ENCODE measurements around the gene ZDHHC11B.
"Not testable (repeated sequence)": the region's sequence is repeated elsewhere in the genome, so short reads cannot be mapped to it uniquely, and the experiment has no call there.

The ZDHHC11B gene

GRCh38 chr5:784428-785177 lies at the start of gene ZDHHC11B:
TSS of gene ZDHHC11B (minus strand) at chr5:784729. CDS start at chr5:766919, 17,810 bp downstream.
- DNase-seq: not testable (repeated sequence)

GRCh38 chr5:834013-834412 lies 49.5 kb upstream of the ZDHHC11B start:
- DNase-seq: not testable (repeated sequence)

- DNase-seq: not testable (repeated sequence)
Measured at GRCh38 chr5:828194-828593, 43.7 kb upstream of the ZDHHC11B start.

- not testable (repeated sequence) for DNase-seq
Measured at GRCh38 chr5:825544-825943, 41.0 kb upstream of the ZDHHC11B start.

GRCh38 chr5:821504-821903 lies 37.0 kb upstream of the ZDHHC11B start:
- no peak for DNase-seq

- no peak for DNase-seq
Measured at GRCh38 chr5:820245-820644, 35.7 kb upstream of the ZDHHC11B start.

- DNase-seq: no peak
Measured at GRCh38 chr5:819078-819477, 34.5 kb upstream of the ZDHHC11B start.

- DNase-seq: no peak
Measured at GRCh38 chr5:816176-816575, 31.6 kb upstream of the ZDHHC11B start.

- no peak for DNase-seq
Measured at GRCh38 chr5:815449-815848, 30.9 kb upstream of the ZDHHC11B start.

- not testable (repeated sequence) for DNase-seq
Measured at GRCh38 chr5:813575-813974, 29.0 kb upstream of the ZDHHC11B start.

- DNase-seq: not testable (repeated sequence)
Measured at GRCh38 chr5:811384-811783, 26.9 kb upstream of the ZDHHC11B start.

GRCh38 chr5:807719-808514 lies 23.4 kb upstream of the ZDHHC11B start:
- not testable (repeated sequence) for DNase-seq

- DNase-seq: no peak
Measured at GRCh38 chr5:801472-801871, 16.9 kb upstream of the ZDHHC11B start.

GRCh38 chr5:801055-801454 lies 16.5 kb upstream of the ZDHHC11B start:
- not testable (repeated sequence) for DNase-seq

GRCh38 chr5:798505-799138 lies 14.1 kb upstream of the ZDHHC11B start:
- DNase-seq: not testable (repeated sequence)

GRCh38 chr5:797986-798385 lies 13.5 kb upstream of the ZDHHC11B start:
- DNase-seq: not testable (repeated sequence)

- not testable (repeated sequence) for DNase-seq
Measured at GRCh38 chr5:795873-796272, 11.3 kb upstream of the ZDHHC11B start.

GRCh38 chr5:794948-795347 lies 10.4 kb upstream of the ZDHHC11B start:
- DNase-seq: not testable (repeated sequence)

GRCh38 chr5:788703-789102 lies 4.2 kb upstream of the ZDHHC11B start:
- DNase-seq: not testable (repeated sequence)

GRCh38 chr5:787857-788233 lies 3.3 kb upstream of the ZDHHC11B start:
- DNase-seq: not testable (repeated sequence)

GRCh38 chr5:787224-787856 lies 2.8 kb upstream of the ZDHHC11B start:
- DNase-seq: not testable (repeated sequence)

- not testable (repeated sequence) for DNase-seq
Measured at GRCh38 chr5:785181-785705, 714 bp upstream of the ZDHHC11B start.

All from cortex of kidney (tissue), 1 donor.